Fibroblast of peridontal ligament (primary cell): Measurements from ENCODE around the gene DHRS2.
"Not testable (repeated sequence)": the region's sequence is repeated elsewhere in the genome, so short reads cannot be mapped to it uniquely, and the experiment has no call there.

ENCODE experiments used
- DNase-seq: peaks from one replicate; pipeline ENCODE4 v3.0.0-alpha.2; 2010; ENCODE audit errors: extremely low read depth

Gene DHRS2

DNA sequence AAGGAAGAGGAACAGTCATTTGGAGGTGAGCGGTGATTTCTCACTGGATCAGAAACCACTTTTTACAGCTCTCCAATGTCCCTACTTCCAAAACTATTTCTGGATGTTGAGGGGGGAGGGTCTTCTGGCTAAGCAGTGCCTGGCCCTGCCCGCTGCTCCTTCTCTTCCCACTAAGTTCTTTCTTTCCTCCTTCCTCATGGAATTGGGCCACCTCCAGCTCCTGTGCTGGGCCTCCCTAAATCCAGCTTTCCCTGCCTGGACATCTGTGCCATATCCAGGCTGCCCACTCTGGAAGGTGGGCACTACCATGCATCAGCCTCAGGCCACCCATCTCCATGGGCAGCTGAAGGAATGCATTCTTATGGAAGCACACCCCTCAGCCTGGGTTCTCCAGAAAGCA is 11.5 kb downstream of the DHRS2 start:
- DNase-seq, result no peak

- DNase-seq, result no peak
These were observed 12.7 kb downstream of the DHRS2 start for GRCh38 chr14:23648764-23649460.

GRCh38 chr14:23650506-23650905 is 14.3 kb downstream of the DHRS2 start:
- DNase-seq, result no peak

- no peak for DNase-seq
These were observed 16.9 kb downstream of the DHRS2 start for GRCh38 chr14:23653051-23653450.

- no peak for DNase-seq
These were observed 18.1 kb downstream of the DHRS2 start for GRCh38 chr14:23654231-23654630.

GRCh38 chr14:23657959-23658470 is 21.9 kb downstream of the DHRS2 start:
- DNase-seq, result no peak

- no peak for DNase-seq
These were observed 24.4 kb downstream of the DHRS2 start for GRCh38 chr14:23660290-23661226.

GRCh38 chr14:23661542-23661941 is 25.4 kb downstream of the DHRS2 start:
- DNase-seq, result no peak

- no peak for DNase-seq
These were observed 27.0 kb downstream of the DHRS2 start for GRCh38 chr14:23663127-23663526.

- DNase-seq, result no peak
These were observed 27.5 kb downstream of the DHRS2 start for GRCh38 chr14:23663711-23664110.

DNA sequence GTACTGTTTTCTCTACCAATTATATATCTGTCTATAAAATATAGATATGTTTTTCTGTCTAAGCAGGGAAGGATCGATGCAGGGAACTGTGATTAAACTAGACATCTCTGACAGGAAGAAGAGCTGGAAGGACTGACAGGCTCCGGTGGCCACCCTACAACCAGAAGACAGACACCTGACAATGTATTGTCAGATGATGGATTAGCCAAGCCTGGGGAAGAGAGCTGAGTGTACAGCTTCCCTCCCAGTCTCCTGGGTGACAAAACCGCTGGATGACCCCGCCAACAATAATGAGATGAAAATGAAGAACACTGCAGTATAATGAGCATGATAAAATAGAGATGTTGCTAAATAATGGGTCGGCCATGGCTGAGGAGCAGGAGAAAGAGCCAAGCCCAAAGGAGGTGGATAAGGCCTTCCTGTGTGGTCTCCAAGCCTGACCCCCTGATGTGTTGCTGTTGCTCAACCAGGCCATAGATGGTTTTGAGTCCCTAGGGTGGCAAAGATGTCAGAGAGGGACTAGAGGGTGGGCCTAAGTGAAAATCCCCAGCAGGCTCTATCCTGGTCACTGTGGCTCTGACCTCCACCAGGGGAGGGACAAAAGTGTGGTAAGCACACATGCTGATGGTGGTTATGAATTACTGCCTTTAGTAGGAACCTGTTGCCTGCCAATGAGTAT is 28.2 kb downstream of the DHRS2 start:
- no peak for DNase-seq

GRCh38 chr14:23665302-23666016 is 29.3 kb downstream of the DHRS2 start:
- DNase-seq, result no peak

DNA sequence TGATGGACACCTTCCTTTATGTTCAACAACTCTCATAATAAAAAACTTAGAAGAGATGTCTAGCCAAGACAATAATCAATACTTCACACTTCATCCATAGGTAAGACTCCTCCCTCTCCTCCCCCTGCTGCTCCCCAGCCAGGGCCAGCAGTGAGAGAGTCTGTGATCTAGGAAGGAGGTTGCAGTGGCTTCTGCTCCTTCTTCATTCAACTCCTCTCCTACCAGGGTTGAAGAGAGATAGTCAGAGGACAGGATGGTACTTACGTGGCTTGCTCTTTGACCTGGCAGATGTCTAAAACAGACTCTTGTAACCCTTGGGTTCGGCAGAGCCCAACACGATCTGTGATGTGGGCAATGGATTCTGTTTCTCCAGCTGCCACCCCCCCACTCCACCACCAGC is 31.0 kb downstream of the DHRS2 start:
- DNase-seq, result no peak

DNA sequence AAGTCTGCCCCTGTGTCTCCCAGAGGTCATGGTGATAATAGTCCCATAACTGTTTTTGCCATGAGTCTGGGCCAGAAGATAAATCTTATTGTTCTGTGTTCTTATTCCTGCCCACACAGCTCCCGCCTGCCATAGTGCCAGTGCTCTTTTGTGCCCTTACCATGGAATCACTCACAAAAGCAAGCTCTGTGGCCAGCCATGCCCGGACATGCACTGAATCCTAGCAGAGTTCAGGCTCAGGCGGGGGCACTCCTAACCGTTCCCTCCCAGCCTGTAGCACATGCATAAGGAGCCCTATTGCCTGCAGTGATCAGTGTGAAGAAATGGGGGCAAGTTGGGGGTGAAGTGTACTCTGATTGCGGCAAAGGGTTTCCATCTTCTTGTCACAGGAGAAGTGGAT is 33.3 kb downstream of the DHRS2 start:
- DNase-seq, result no peak

DNA sequence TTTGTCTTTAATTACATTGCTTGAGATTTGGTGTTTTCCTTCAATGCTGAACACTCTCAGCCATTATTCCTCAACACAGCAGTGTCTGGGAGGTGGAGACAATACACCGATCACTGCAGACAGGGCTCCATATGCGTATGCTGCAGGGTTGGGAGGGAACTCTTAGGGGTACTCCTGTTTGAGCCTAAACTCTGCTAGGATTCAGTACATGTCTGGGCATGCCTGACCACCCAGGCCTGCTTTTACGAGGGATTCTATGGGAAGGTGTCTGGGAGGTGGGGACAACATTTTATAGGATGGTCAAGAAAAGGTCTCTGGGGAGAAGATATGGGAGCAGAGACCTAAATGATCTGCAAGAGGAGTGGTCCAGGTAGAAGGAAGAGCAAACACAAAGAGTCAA is 34.3 kb downstream of the DHRS2 start:
- DNase-seq, result no peak

GRCh38 chr14:23672200-23672599 is 36.0 kb downstream of the DHRS2 start:
- DNase-seq, result no peak

GRCh38 chr14:23675337-23675736 is 39.2 kb downstream of the DHRS2 start:
- no peak for DNase-seq

DNA sequence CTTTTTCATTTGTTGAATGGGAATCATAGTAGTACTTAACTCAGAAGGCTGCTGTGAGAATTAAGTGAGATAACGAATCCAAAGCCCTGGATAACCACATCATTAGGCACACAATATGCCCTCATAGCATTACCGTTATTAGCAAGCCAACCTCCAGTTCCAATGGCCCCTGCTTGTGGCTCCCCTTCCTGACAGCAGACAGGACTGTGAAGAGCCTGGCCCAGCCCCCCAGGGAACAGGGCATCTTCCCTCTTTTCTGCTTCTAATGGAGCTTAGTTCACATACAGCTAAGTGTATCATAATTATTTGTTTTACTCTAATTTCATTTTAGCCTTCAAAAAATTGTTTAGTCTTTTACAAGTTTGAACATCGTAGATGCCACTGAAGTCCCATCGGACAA is 39.7 kb downstream of the DHRS2 start:
- DNase-seq, result no peak

DNA sequence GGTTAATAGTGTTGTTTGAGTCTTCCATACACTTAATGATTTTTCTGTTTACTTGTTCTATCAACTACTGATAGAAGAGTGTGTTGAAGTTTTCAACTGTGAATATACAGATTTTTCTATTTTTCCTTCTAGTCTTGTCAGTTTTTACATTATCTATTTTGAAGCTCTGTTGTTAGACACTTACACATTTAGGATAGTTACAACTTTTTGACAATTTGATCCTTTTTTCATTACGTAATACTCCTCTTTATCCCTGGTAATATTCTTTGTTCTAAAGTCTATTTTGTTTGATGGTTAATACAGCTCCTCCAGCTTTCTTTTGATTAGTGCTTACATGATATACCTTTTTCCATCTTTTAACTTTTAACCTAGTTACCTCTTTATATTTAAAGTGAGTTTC is 45.2 kb downstream of the DHRS2 start:
- no peak for DNase-seq

GRCh38 chr14:23689709-23690514 is 53.7 kb downstream of the DHRS2 start:
- DNase-seq, result not testable (repeated sequence)

- DNase-seq, result no peak
These were observed 56.3 kb downstream of the DHRS2 start for GRCh38 chr14:23692416-23692815.
